Mesothelial cell of epicardium (in vitro differentiated cells): Measurements from ENCODE around the gene MYOC. TPM values are rescaled to one million over a fixed set of nuclear protein-coding genes. Genes with fewer than 3 reads are reported as not detected.
A peak's percentile ranks its signal among the peaks of the same experiment; 100 is the strongest.

Experiments
- DNase-seq, 2 experiments: peaks; one replicate each; pipeline ENCODE4 v3.0.0; 2021; ENCODE audit warnings: low spot score in 2 of 2; ENCODE audit not compliant: unreplicated experiment in 2 of 2
- H3K27ac Mint-ChIP-seq: 2 replicates; pipeline ENCODE4 v1.8.0; 2021; ENCODE audit warnings: mixed read lengths
- H3K27me3 Mint-ChIP-seq: 2 replicates; pipeline ENCODE4 v1.8.0; 2021; ENCODE audit warnings: low read depth, mixed read lengths
- H3K36me3 Mint-ChIP-seq: 2 replicates; pipeline ENCODE4 v1.8.0; 2021; ENCODE audit warnings: mixed read lengths
- H3K4me1 Mint-ChIP-seq: 2 replicates; pipeline ENCODE4 v1.8.0; 2021; ENCODE audit warnings: mixed read lengths
- H3K4me3 Mint-ChIP-seq: 2 replicates; pipeline ENCODE4 v1.8.0; 2021; ENCODE audit warnings: mild to moderate bottlenecking, moderate library complexity, mixed read lengths
- H3K9me3 Mint-ChIP-seq: 2 replicates; pipeline ENCODE4 v1.8.0; 2021; ENCODE audit warnings: mixed read lengths
- total RNA-seq: library from RNA; stranded (reverse); gene quantifications from 3 replicates; pipeline ENCODE4 v1.2.1, GENCODE V29; 2021
- TF ChIP-seq, protein P1 (sequence below): fragments of 200-600 bp; sonication (generic); IDR thresholded peaks from one replicate; pipeline ENCODE4 v1.5.0; 2021; ENCODE audit warnings: antibody characterized with exemption; ENCODE audit not compliant: unreplicated experiment

MYOC gene
- total RNA-seq, 1 donor from 2014 or later = 0.29 TPM

DNA sequence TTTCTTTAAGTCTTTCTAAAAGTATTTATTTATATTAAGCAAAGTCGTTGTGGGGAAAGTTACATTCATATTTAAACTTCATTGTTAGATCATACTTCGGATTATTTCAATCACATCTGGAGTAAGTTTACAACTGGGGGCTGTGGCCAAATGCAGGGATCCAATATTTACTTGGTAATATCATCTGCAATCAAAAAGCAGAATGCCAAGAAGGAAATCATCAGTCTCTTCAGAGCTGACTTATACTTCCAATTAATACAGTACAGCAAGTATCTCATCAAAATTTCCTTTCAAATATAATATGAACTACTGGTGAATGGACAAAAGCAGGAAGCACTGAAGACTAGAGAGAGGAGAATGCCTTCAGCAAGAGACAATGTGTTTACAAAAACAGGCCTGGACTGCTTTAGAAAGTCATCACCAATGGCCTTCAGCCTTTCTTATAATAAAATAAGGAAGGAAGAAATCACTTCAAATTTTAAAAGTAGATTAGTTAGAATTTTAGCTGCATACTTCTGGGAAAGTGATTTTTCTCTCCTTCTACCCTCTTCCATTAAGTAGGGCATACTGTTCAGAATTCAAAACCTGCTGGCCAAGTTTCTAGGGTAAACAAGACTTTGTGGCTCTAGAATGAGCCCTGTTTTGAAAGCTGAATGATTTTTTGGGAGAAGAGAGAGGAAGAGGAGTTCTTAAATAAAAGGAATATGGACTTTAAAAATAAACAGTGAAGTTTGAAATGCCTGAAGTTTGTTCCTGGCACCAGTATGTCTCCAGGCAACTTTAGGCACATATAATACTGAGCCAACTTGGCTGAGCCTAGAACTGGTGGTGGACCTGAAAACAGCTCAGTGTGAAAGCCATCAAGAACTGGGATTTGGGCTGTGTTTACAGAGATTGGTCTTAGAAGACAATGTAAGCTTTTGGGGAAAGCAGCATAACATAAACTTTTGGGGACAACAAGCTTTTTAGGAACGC lies 22.2 kb upstream of the MYOC start:
- Mint-ChIP-seq H3K9me3 (peaks cover 6% of the 10 kb centered on the region), H3K4me3 (no peak overlapping the region), H3K4me1 (peaks cover 5% of the 10 kb centered on the region), H3K27ac (peak overlapping the region; percentile 43), H3K27me3 (no peaks in the 10 kb centered on the region), H3K36me3 (no peaks in the 10 kb centered on the region)
- no peak for DNase-seq
- TF ChIP-seq, protein P1, sequence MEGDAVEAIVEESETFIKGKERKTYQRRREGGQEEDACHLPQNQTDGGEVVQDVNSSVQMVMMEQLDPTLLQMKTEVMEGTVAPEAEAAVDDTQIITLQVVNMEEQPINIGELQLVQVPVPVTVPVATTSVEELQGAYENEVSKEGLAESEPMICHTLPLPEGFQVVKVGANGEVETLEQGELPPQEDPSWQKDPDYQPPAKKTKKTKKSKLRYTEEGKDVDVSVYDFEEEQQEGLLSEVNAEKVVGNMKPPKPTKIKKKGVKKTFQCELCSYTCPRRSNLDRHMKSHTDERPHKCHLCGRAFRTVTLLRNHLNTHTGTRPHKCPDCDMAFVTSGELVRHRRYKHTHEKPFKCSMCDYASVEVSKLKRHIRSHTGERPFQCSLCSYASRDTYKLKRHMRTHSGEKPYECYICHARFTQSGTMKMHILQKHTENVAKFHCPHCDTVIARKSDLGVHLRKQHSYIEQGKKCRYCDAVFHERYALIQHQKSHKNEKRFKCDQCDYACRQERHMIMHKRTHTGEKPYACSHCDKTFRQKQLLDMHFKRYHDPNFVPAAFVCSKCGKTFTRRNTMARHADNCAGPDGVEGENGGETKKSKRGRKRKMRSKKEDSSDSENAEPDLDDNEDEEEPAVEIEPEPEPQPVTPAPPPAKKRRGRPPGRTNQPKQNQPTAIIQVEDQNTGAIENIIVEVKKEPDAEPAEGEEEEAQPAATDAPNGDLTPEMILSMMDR = no peak

- no peak for DNase-seq
- Mint-ChIP-seq H3K27me3 (no peaks in the 10 kb centered on the region), H3K36me3 (no peaks in the 10 kb centered on the region), H3K9me3 (peaks cover 6% of the 10 kb centered on the region), H3K4me3 (no peak overlapping the region), H3K27ac (no peak overlapping the region), H3K4me1 (no peaks in the 10 kb centered on the region)
- TF ChIP-seq, protein P1 = no peak
Measured at GRCh38 chr1:171670739-171671138, 18.3 kb upstream of the MYOC start.

DNA sequence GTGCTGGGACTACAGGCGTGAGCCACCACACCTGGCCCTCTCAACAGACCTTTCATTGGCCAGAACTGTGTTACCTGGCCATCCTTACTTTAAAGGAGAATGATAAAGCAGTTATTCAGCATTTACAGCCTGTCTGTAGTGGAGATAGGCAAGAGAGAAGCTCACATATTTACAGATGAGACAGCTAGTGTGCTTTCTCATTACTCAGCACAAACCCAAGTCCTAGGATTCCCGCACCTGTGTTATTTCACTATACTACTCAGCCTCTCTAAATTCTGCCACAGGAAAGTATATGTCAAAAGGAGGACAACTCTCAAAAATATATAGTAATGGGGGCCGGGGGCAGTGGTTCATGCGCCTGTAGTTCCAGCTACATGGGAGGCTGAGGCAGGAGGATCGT lies 15.9 kb upstream of the MYOC start:
- DNase-seq = no peak
- H3K4me1 Mint-ChIP-seq = peaks cover 5% of the 10 kb centered on the region
- TF ChIP-seq, protein P1 = no peak
- no peak overlapping the region for H3K27ac Mint-ChIP-seq
- no peak overlapping the region for H3K4me3 Mint-ChIP-seq
- no peaks in the 10 kb centered on the region for H3K36me3 Mint-ChIP-seq
- no peaks in the 10 kb centered on the region for H3K27me3 Mint-ChIP-seq
- H3K9me3 Mint-ChIP-seq = peaks cover 6% of the 10 kb centered on the region

DNA sequence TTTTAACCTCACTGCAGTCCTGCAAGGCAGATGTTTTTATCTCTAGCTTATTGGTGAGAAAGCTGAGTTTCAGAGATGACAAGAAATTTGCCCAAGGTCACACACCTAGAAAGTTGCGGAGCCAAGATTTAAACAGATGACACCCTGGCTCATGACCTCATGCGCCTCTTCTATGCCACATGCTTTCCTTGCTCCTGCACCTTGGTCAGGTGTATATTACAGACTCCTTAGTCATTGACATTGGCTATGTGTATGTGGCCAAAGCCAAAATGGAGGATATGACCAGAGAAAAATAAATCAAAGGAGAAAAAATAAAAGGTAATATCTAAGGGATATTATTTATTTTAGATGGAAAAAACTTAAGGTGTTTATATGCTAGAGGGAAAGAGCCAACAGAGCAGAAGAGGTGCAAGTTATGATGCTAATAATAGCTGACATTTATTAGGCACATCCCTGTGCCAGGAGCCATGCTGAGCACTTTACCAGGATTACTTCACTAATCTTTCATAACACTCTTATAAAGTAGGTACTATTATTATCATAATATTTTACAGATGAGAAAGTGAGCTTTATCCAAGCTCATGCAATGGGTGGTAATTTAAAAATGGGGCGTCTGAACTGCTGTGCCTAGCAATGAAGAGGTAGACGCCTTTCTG lies 13.8 kb upstream of the MYOC start:
- DNase-seq = no peak
- Mint-ChIP-seq H3K27ac (no peak overlapping the region), H3K4me3 (no peak overlapping the region), H3K27me3 (no peaks in the 10 kb centered on the region), H3K4me1 (peaks cover 20% of the 10 kb centered on the region), H3K36me3 (no peaks in the 10 kb centered on the region), H3K9me3 (no peaks in the 10 kb centered on the region)
- TF ChIP-seq, protein P1 = no peak

DNA sequence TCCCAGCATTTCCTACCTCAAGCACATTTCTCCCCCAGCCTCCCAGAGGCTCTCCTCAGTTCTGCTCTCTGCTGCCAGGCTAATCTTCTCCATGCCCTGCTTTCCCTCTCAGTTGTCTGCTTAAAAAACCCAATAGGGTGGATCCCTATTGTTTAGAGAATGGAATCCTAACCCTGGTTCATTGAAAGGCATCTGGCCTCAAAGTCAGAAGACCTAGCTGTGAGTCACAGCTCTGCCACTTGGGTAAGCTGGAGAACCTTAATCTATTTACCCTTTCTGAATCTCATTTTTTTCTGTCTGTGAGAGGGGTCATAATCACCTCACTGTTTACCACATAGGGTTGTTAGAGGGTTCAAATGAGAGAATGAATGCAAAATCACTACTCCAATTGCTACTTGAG lies 12.5 kb upstream of the MYOC start:
- Mint-ChIP-seq H3K27ac (no peak overlapping the region), H3K36me3 (no peaks in the 10 kb centered on the region), H3K4me3 (no peak overlapping the region), H3K9me3 (no peaks in the 10 kb centered on the region), H3K27me3 (no peaks in the 10 kb centered on the region), H3K4me1 (peaks cover 31% of the 10 kb centered on the region)
- TF ChIP-seq, protein P1 = no peak
- no peak for DNase-seq
